ENCODE measurements around the gene ZNF416.
A peak's percentile ranks its signal among the peaks of the same experiment; 100 is the strongest.

The ZNF416 gene

DNA sequence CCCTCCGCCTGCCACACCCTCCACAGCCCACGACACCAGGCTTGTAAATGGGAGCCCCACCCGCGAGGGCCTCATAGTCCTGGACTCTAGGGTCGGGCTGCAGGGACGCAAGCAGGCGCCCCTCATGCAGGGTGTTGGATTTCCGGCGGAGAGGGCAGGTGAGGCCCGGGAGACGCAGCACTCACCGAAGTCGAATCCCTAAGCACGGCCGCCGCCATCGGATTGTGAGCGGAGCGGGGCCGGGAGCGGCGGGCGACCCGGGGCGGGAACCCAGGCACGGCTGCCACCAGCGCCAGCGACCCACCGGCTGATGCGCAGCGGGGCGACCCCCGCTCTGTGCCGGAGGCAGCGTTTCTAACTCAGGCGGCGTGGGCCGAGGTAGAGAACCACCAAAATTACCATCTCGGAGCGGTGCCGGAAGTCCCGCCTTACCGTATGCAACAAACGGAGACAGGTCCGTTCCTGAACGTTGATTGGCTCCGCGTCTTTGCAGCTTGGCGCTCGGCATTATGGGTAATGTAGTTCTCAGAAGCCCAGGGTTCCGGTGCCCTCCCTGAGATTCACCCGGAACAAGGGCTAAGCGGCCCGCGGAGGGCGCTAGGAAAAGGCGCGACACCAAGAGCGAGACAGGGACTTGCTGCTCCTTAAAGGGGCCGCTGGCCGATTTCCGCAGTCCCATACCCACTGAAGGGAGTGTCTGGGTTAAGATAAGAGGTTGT is at the start of gene ZNF416:
TSS of gene ZNF416 (minus strand) at position 425 of the 719 bp plus-strand sequence. CDS start at position 218, 207 bp downstream.
- Mint-ChIP-seq H3K27ac (peak within 1 kb of the TSS; percentile 89), H3K9me3 (peaks cover 30% of the 10 kb centered on the region), H3K36me3 (peaks cover 35% of the 10 kb centered on the region), H3K4me3 (peak within 1 kb of the TSS; percentile 75), H3K4me1 (peaks cover 29% of the 10 kb centered on the region)
- ATAC-seq (peak; percentile 99), DNase-seq (ENCODE audit: low spot score in 2 of 2) (peak; percentile 78 to 94)

DNA sequence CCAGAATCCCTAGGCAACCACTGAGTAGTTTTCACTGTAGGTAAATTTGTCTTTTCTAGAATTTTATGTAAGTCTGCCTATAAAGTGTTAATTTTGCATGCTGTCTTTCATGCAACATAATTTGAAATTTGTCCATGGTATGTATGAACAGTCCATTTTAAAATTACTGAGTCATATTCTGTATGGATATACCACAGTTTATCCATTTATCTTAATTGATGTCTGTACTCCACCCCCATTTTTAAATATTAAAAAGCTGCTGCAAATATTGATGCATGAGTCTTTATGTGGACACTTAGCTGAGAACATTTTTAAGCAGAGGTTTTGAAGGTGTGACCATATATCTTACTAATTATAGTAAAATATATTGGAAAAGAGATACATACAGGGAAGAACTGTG is 44.4 kb upstream of the ZNF416 start:
- Mint-ChIP-seq H3K36me3 (peaks cover 39% of the 10 kb centered on the region), H3K4me3 (no peak overlapping the region), H3K4me1 (peaks cover 8% of the 10 kb centered on the region), H3K9me3 (peaks cover 31% of the 10 kb centered on the region), H3K27ac (no peak overlapping the region)
- DNase-seq (ENCODE audit: low spot score in 2 of 2) (no peak), ATAC-seq (no peak)

DNA sequence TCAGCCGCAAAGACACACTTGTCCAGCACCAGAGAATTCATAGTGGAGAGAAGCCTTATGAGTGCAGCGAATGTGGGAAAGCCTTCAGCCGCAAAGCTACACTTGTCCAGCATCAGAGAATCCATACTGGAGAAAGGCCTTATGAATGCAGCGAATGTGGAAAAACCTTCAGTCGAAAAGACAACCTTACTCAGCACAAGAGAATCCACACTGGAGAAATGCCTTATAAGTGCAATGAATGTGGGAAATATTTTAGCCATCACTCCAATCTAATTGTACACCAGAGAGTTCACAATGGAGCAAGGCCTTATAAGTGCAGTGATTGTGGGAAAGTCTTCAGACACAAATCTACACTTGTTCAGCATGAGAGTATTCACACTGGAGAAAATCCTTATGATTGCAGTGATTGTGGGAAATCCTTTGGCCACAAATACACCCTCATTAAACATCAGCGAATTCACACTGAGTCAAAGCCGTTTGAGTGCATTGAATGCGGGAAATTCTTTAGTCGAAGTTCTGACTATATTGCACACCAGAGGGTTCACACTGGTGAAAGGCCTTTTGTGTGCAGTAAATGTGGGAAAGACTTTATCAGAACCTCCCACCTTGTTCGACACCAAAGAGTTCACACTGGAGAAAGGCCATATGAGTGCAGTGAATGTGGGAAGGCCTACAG is 42.1 kb upstream of the ZNF416 start:
- ATAC-seq (no peak), DNase-seq (ENCODE audit: low spot score in 2 of 2) (no peak)
- Mint-ChIP-seq H3K36me3 (peaks cover 59% of the 10 kb centered on the region), H3K9me3 (peaks cover 43% of the 10 kb centered on the region), H3K27ac (no peak overlapping the region), H3K4me1 (peaks cover 18% of the 10 kb centered on the region), H3K4me3 (no peak overlapping the region)

GRCh38 chr19:57615346-57615745 is 36.6 kb upstream of the ZNF416 start:
- Mint-ChIP-seq H3K4me3 (peak overlapping the region; percentile 90), H3K9me3 (peaks cover 53% of the 10 kb centered on the region), H3K27ac (peak overlapping the region; percentile 81), H3K36me3 (peaks cover 65% of the 10 kb centered on the region), H3K4me1 (peaks cover 40% of the 10 kb centered on the region)
- no peak for DNase-seq (ENCODE audit: low spot score in 2 of 2)
- no peak for ATAC-seq

DNA sequence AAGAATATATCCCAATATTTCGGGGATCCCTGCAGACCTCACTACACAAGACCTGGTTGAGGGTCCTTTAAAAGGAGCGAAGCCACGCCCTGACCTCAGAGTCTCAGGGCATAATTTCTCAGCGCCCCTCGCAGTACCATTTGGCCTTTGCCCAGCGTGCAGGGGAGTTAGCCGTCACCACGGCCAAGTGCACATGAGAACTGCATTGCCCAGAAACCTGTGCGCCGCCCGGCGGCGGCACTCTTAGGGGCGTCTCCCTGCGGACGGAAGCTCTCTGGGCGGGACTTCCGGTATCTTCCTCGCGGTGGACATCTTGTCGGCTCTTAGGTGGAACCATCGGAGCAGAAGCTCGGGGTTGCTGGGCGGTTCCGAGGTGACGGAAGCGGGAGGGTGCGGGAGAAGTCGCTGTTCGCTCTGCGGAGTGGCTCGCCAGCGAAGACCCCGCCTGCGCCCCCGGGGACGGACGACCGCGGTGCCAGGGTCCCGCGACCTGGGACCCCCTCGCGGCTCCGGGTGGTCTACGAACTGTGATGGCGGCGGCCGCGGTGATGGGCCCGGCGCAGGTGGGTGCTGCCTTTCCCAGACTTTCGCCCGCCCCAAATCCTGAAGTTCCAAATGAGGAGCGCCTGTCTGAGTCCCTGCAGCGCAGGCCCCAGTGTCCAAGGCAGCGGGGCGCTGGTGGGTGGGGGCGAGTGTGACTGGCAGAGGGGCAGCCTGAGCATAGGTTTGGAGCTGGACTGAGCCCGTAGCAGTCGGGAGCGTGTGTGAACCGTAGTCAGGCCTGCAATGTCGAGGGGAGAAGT is 35.4 kb upstream of the ZNF416 start, which contains the start of gene ZNF134:
TSS of gene ZNF134 (plus strand) at position 302 of the 803 bp plus-strand sequence. CDS start 5,227 bp downstream, outside the sequence.
- peak within 1 kb of the TSS; percentile 81 for H3K27ac Mint-ChIP-seq
- DNase-seq (ENCODE audit: low spot score in 2 of 2) (peak; percentile 63 to 90), ATAC-seq (peak; percentile 100)
- H3K4me1 Mint-ChIP-seq = peaks cover 38% of the 10 kb centered on the region
- H3K36me3 Mint-ChIP-seq = peaks cover 53% of the 10 kb centered on the region
- H3K9me3 Mint-ChIP-seq = peaks cover 43% of the 10 kb centered on the region
- H3K4me3 Mint-ChIP-seq = peak within 1 kb of the TSS; percentile 90

- no peak overlapping the region for H3K27ac Mint-ChIP-seq
- H3K9me3 Mint-ChIP-seq = peaks cover 28% of the 10 kb centered on the region
- H3K4me3 Mint-ChIP-seq = no peak overlapping the region
- no peak for ATAC-seq
- peaks cover 33% of the 10 kb centered on the region for H3K36me3 Mint-ChIP-seq
- peaks cover 23% of the 10 kb centered on the region for H3K4me1 Mint-ChIP-seq
- DNase-seq (ENCODE audit: low spot score in 2 of 2) = no peak
These were observed 32.4 kb upstream of the ZNF416 start for GRCh38 chr19:57611113-57611512.

DNA sequence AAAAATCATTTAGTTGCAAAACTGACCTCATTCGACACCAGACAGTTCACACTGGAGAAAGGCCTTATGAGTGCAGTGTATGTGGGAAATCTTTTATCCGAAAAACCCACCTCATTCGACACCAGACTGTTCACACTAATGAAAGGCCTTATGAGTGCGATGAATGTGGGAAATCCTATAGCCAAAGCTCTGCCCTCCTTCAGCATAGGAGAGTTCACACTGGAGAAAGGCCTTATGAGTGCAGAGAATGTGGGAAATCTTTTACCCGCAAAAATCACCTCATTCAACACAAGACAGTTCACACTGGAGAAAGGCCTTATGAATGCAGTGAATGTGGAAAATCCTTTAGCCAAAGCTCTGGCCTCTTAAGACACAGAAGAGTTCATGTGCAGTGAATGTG is 28.2 kb upstream of the ZNF416 start:
- Mint-ChIP-seq H3K4me1 (no peaks in the 10 kb centered on the region), H3K4me3 (no peak overlapping the region), H3K36me3 (peaks cover 40% of the 10 kb centered on the region), H3K27ac (no peak overlapping the region), H3K9me3 (peaks cover 32% of the 10 kb centered on the region)
- no peak for DNase-seq (ENCODE audit: low spot score in 2 of 2)
- no peak for ATAC-seq

GRCh38 chr19:57599761-57600383 is 21.2 kb upstream of the ZNF416 start, which contains the start of gene ZNF530:
ZNF530 (plus strand) TSS chr19:57599885; CDS start chr19:57604346, 4,461 bp downstream.
- Mint-ChIP-seq H3K4me1 (peaks cover 15% of the 10 kb centered on the region), H3K36me3 (peaks cover 19% of the 10 kb centered on the region), H3K9me3 (peaks cover 33% of the 10 kb centered on the region), H3K27ac (peak within 1 kb of the TSS; percentile 54), H3K4me3 (peak within 1 kb of the TSS; percentile 74)
- DNase-seq (ENCODE audit: low spot score in 2 of 2) (peak; percentile 83 to 91), ATAC-seq (peak; percentile 98)

DNA sequence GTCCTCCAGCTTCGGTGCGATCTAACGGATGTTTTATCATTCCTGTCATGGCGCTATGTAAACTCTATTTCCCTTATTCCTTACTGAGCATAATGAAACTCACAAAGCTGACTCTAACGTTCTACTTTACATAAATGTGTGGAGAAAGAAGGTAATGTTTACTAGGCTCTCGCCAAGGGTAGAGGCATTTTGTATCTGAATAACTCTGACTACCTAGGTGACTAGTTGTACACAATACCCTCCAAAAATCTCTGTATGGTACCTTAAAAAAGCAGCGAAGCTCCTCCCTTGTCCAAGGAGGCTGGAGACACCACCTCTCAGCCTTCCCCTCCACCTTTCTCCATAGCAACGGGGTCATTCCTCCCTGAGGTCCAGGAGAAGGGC is 20.7 kb upstream of the ZNF416 start:
- Mint-ChIP-seq H3K4me1 (peaks cover 15% of the 10 kb centered on the region), H3K27ac (peak overlapping the region; percentile 54), H3K4me3 (peak overlapping the region; percentile 74), H3K9me3 (peaks cover 28% of the 10 kb centered on the region), H3K36me3 (peaks cover 14% of the 10 kb centered on the region)
- no peak for DNase-seq (ENCODE audit: low spot score in 2 of 2)
- peak; percentile 47 for ATAC-seq

- no peak overlapping the region for H3K27ac Mint-ChIP-seq
- no peak overlapping the region for H3K4me3 Mint-ChIP-seq
- H3K9me3 Mint-ChIP-seq = peaks cover 28% of the 10 kb centered on the region
These were observed 8.8 kb upstream of the ZNF416 start for GRCh38 chr19:57587529-57587928.

DNA sequence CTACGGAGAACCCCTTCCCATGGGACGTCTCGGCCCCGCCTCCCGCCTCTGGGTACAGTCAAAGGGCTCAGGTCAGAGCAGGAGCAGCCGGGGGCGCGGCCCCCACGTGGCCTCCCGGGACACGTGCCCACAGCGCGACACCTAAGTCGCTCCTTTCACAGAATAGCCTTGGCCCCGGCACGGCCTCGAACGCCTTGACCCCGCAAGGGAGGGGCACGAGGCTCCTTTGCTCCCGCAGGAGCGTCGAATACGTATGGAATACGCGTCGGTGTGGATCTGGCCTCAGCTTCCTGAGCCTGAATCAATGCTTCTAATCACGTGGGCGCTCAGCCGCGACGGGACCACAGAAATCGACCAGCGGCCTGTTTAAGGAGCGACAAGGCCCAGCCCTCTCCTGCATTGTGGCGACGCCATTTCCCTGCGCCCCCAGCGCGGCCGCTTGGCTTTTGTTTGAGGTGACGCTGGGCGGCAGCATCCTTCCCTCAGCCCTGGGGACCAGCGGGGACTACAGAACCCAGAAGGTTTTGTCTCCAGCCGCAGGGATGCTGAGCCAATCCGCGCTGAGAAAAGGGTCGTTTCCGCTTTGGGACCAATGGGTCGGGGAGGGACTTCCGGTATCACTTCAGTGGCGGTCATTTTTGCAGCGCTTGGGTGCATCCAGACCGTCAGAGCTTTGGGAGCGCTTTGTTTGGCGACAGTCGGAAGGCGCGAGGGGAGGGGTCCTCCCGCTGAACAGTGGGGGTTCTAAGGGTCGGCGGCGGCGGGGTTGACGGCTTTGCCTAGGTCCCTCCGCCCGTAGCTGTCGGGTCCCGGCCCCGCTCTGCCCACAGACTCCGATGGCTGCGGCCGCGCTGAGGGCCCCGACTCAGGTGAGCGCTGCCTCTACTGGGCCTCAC is 5.1 kb upstream of the ZNF416 start, which contains the start of gene ZIK1:
TSS of gene ZIK1 (plus strand) at position 625 of the 896 bp plus-strand sequence. CDS start at position 837, 212 bp downstream.
- Mint-ChIP-seq H3K27ac (peak within 1 kb of the TSS; percentile 76), H3K4me1 (peaks cover 13% of the 10 kb centered on the region), H3K4me3 (peak within 1 kb of the TSS; percentile 82), H3K9me3 (peaks cover 26% of the 10 kb centered on the region), H3K36me3 (peaks cover 6% of the 10 kb centered on the region)
- DNase-seq (ENCODE audit: low spot score in 2 of 2) (peak; percentile 36 to 75), ATAC-seq (peak; percentile 88)

More at GRCh38 chr19:57587529-57587928, 8.8 kb upstream of the ZNF416 start:
- peaks cover 9% of the 10 kb centered on the region for H3K4me1 Mint-ChIP-seq
- H3K36me3 Mint-ChIP-seq = peaks cover 6% of the 10 kb centered on the region
- no peak for ATAC-seq
- no peak for DNase-seq (ENCODE audit: low spot score in 2 of 2)

- ATAC-seq (no peak), DNase-seq (ENCODE audit: low spot score in 2 of 2) (no peak)
- H3K27ac Mint-ChIP-seq = no peak overlapping the region
- peaks cover 16% of the 10 kb centered on the region for H3K4me1 Mint-ChIP-seq
- H3K36me3 Mint-ChIP-seq = peaks cover 6% of the 10 kb centered on the region
- peak overlapping the region; percentile 82 for H3K4me3 Mint-ChIP-seq
- H3K9me3 Mint-ChIP-seq = peaks cover 22% of the 10 kb centered on the region
These were observed 4.4 kb upstream of the ZNF416 start for GRCh38 chr19:57583104-57583520.

- ATAC-seq (no peak), DNase-seq (ENCODE audit: low spot score in 2 of 2) (no peak)
- H3K4me3 Mint-ChIP-seq = no peak overlapping the region
- no peak overlapping the region for H3K27ac Mint-ChIP-seq
- peaks cover 27% of the 10 kb centered on the region for H3K4me1 Mint-ChIP-seq
- peaks cover 39% of the 10 kb centered on the region for H3K36me3 Mint-ChIP-seq
- H3K9me3 Mint-ChIP-seq = peaks cover 25% of the 10 kb centered on the region
These were observed 2.0 kb downstream of the ZNF416 start for GRCh38 chr19:57576661-57577060.
